Measurements from ENCODE around the gene GMDS. TPM values are rescaled to one million over a fixed set of nuclear protein-coding genes. Genes with fewer than 3 reads are reported as not detected.

The GMDS gene
- total and polyA plus RNA-seq, 2 of the 4 experiments (the other 2 are of a cell fraction), result 7.3 to 21.9 TPM

DNA sequence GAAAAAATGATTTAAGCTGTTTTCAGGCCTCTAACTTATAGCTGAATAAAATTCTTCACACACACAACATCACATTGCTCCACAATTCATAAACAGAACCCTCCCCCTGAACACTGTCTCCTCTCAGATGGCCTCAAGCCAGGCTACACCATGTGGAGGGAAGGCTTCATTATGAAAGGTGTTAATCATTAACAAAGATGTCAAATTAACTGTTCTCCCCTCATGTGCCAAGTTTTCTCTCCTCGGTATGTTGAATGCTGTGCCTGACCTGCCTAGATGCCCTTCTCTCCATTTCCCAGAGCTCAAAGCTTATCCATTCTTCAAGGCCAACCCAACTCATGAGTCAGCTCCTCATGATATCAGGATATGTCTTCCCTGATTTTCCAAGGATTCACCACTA, 210.4 kb downstream of the GMDS start:
- no peak overlapping the region for H3K23ac ChIP-seq (ENCODE audit: low read depth, low read length)
- no peak overlapping the region for H4K8ac ChIP-seq (ENCODE audit: low read depth in 2 of 2, low read length in 2 of 2)
- H4K20me1 ChIP-seq (ENCODE audit: insufficient read depth, low read length), result no peaks in the 10 kb centered on the region
- no TSS peak for BruUV-seq (replicated peaks)
- H3K4ac ChIP-seq (ENCODE audit: low read depth, low read length), result no peak overlapping the region
- H3K4me1 ChIP-seq (ENCODE audit: control insufficient read depth, insufficient read depth, low read length), result peaks cover 7% of the 10 kb centered on the region; the same call in 1 of the 2 replicates
- peaks cover 2% of the 10 kb centered on the region; the same call in 1 of the 2 replicates for H3K9me1 ChIP-seq (ENCODE audit: insufficient read depth, low read length)
- H4K5ac ChIP-seq (ENCODE audit: low read depth, low read length), result 0 out of 2 replicates have a peak overlapping the region, but pooled peaks have one; percentile 29
- dilution Hi-C loops (cut with HindIII; ENCODE audit: low sequenced_read_pairs, unreplicated experiment), result no loop called here
- peak overlapping the region; percentile 34; the same call in 1 of the 2 replicates for H2AK5ac ChIP-seq (ENCODE audit: low read depth, low read length)
- H3K36me3 ChIP-seq (ENCODE audit: control insufficient read depth, insufficient read depth, low read length), result no peaks in the 10 kb centered on the region
- no peak overlapping the region for H2AFZ ChIP-seq (replicated peaks; ENCODE audit: low read length, poor library complexity)
- POLR2A ChIA-PET (ENCODE audit: unreplicated experiment), result interaction anchor here (0.6 kb wide), 1 partner anchor 118 kb away, joined by 3 read pairs; no protein-coding TSS in a partner anchor
- no peak overlapping the region for H3K4me3 ChIP-seq (ENCODE audit: insufficient read depth, low read depth, low read length)
- peak overlapping the region; percentile 38; the same call in 1 of the 2 replicates for H3K18ac ChIP-seq (ENCODE audit: low read depth, low read length)
- DNase-seq (no peak), ATAC-seq (ENCODE audit: low read depth) (no peak)
- no peak overlapping the region for H2AK9ac ChIP-seq (replicated peaks; ENCODE audit: low read depth, low read length, poor library complexity)
- no peaks in the 10 kb centered on the region for H3K27me3 ChIP-seq (ENCODE audit: control insufficient read depth, insufficient read depth, low read length)
- no peak overlapping the region; the same call in 1 of the 2 replicates for H4K91ac ChIP-seq (ENCODE audit: insufficient read depth, low read depth, low read length)
- 100% methylated on average over 1 of the region's 1 CpG; no CpG with 5 or more reads in 1 of the 2 experiments for WGBS, 2 experiments (ENCODE audit: extremely low coverage in 2 of 2, insufficient read length in 1 of 2)
- no peak overlapping the region for H3K4me2 ChIP-seq (ENCODE audit: low read depth, low read length)
- intact Hi-C loops (cut with micrococcal nuclease), result loop anchor here (10.0 kb wide), 1 partner anchor 420 kb away; no protein-coding TSS in a partner anchor
- H2BK20ac ChIP-seq (ENCODE audit: low read depth, low read length), result no peak overlapping the region
- H2BK120ac ChIP-seq (ENCODE audit: low read depth, low read length), result no peak overlapping the region
- H3K14ac ChIP-seq (replicated peaks; ENCODE audit: low read depth, low read length), result no peak overlapping the region
- no peak overlapping the region for H3K27ac ChIP-seq (ENCODE audit: insufficient read depth, low read length)
- TF ChIP-seq FOS (IDR thresholded peaks at IDR 0.05; ENCODE audit: low read depth, low read length) (no peak), MAZ (IDR thresholded peaks at IDR 0.05; ENCODE audit: borderline replicate concordance, low read depth, low read length) (no peak), MXI1 (IDR thresholded peaks at IDR 0.05; ENCODE audit: borderline replicate concordance, low read depth, low read length) (no peak), POLR2A (IDR thresholded peaks at IDR 0.05; ENCODE audit: low read depth, low read length) (no peak), NFE2L2 (IDR thresholded peaks at IDR 0.05; ENCODE audit: low read depth, low read length) (no peak), CEBPB (IDR thresholded peaks at IDR 0.05; ENCODE audit: low read depth, low read length) (no peak), SMC3 (IDR thresholded peaks at IDR 0.05; ENCODE audit: low read depth, low read length) (no peak), RAD21 (IDR thresholded peaks at IDR 0.05; ENCODE audit: low read length) (no peak), BHLHE40 (IDR thresholded peaks at IDR 0.05; ENCODE audit: low read depth, low read length) (no peak), RCOR1 (IDR thresholded peaks at IDR 0.05; ENCODE audit: insufficient replicate concordance, low read length) (no peak), RFX5 (IDR thresholded peaks at IDR 0.05; ENCODE audit: low read depth, low read length) (no peak), MAFK (IDR thresholded peaks at IDR 0.05; ENCODE audit: low read depth, low read length) (no peak), CHD1 (IDR thresholded peaks at IDR 0.05; ENCODE audit: low read depth, low read length) (no peak)
- TF ChIP-seq, protein P1, sequence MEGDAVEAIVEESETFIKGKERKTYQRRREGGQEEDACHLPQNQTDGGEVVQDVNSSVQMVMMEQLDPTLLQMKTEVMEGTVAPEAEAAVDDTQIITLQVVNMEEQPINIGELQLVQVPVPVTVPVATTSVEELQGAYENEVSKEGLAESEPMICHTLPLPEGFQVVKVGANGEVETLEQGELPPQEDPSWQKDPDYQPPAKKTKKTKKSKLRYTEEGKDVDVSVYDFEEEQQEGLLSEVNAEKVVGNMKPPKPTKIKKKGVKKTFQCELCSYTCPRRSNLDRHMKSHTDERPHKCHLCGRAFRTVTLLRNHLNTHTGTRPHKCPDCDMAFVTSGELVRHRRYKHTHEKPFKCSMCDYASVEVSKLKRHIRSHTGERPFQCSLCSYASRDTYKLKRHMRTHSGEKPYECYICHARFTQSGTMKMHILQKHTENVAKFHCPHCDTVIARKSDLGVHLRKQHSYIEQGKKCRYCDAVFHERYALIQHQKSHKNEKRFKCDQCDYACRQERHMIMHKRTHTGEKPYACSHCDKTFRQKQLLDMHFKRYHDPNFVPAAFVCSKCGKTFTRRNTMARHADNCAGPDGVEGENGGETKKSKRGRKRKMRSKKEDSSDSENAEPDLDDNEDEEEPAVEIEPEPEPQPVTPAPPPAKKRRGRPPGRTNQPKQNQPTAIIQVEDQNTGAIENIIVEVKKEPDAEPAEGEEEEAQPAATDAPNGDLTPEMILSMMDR (conservative IDR thresholded peaks at IDR 0.05; ENCODE audit: low read depth, low read length), result no peak
- TF ChIP-seq, protein P2, sequence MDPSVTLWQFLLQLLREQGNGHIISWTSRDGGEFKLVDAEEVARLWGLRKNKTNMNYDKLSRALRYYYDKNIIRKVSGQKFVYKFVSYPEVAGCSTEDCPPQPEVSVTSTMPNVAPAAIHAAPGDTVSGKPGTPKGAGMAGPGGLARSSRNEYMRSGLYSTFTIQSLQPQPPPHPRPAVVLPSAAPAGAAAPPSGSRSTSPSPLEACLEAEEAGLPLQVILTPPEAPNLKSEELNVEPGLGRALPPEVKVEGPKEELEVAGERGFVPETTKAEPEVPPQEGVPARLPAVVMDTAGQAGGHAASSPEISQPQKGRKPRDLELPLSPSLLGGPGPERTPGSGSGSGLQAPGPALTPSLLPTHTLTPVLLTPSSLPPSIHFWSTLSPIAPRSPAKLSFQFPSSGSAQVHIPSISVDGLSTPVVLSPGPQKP (IDR thresholded peaks at IDR 0.05; ENCODE audit: borderline replicate concordance, low read depth, low read length), result no peak
- TF ChIP-seq, protein P3, sequence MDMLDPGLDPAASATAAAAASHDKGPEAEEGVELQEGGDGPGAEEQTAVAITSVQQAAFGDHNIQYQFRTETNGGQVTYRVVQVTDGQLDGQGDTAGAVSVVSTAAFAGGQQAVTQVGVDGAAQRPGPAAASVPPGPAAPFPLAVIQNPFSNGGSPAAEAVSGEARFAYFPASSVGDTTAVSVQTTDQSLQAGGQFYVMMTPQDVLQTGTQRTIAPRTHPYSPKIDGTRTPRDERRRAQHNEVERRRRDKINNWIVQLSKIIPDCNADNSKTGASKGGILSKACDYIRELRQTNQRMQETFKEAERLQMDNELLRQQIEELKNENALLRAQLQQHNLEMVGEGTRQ (IDR thresholded peaks at IDR 0.05; ENCODE audit: low read depth, low read length), result no peak
- no peak overlapping the region for H3K9ac ChIP-seq (ENCODE audit: low read depth, low read length)
- H2BK5ac ChIP-seq (ENCODE audit: low read depth, low read length, poor library complexity, severe bottlenecking), result no peak overlapping the region
- no peaks in the 10 kb centered on the region for H3K9me3 ChIP-seq (ENCODE audit: control insufficient read depth, insufficient read depth, low read length)
- H3K56ac ChIP-seq (ENCODE audit: extremely low read depth, insufficient read depth, low read length), result no peak overlapping the region; the same call in 1 of the 2 replicates
- CTCF ChIA-PET, result no interaction called here
- 0 out of 3 replicates have a peak overlapping the region, but pooled peaks have one; percentile 44 for H2BK15ac ChIP-seq (ENCODE audit: low read depth, low read length)
- in situ Hi-C loops (cut with MboI; ENCODE audit: low sequenced_read_pairs), result no loop called here
- H3K79me1 ChIP-seq (ENCODE audit: low read depth in 1 of 2, low read length in 2 of 2), result no peaks in the 10 kb centered on the region
